Measurements from ENCODE around the gene MMP23B. TPM values are rescaled to one million over a fixed set of nuclear protein-coding genes. Genes with fewer than 3 reads are reported as not detected.

Gene MMP23B
- total RNA-seq, 1 experiment from 2014 or later = 0.17 TPM

GRCh38 chr1:1602968-1603506 is 28.9 kb upstream of the MMP23B start:
- no peak for DNase-seq (ENCODE audit: low read depth)

GRCh38 chr1:1603671-1604373 is 28.2 kb upstream of the MMP23B start:
- DNase-seq (ENCODE audit: low read depth) = no peak

- DNase-seq (ENCODE audit: low read depth) = no peak
These were observed 27.5 kb upstream of the MMP23B start for GRCh38 chr1:1604374-1605033.

- no peak for DNase-seq (ENCODE audit: low read depth)
These were observed 26.9 kb upstream of the MMP23B start for GRCh38 chr1:1605034-1605591.

GRCh38 chr1:1605724-1606123 is 26.2 kb upstream of the MMP23B start:
- no peak for DNase-seq (ENCODE audit: low read depth)

GRCh38 chr1:1606232-1606631 is 25.7 kb upstream of the MMP23B start:
- no peak for DNase-seq (ENCODE audit: low read depth)

- DNase-seq (ENCODE audit: low read depth) = no peak
These were observed 22.0 kb upstream of the MMP23B start for GRCh38 chr1:1609822-1610485.

GRCh38 chr1:1610796-1611195 is 21.2 kb upstream of the MMP23B start:
- no peak for DNase-seq (ENCODE audit: low read depth)

GRCh38 chr1:1612104-1612400 is 19.9 kb upstream of the MMP23B start:
- no peak for DNase-seq (ENCODE audit: low read depth)

- no peak for DNase-seq (ENCODE audit: low read depth)
These were observed 18.4 kb upstream of the MMP23B start for GRCh38 chr1:1613509-1614082.

- DNase-seq (ENCODE audit: low read depth) = peak; percentile 58
These were observed 17.6 kb upstream of the MMP23B start for GRCh38 chr1:1614204-1614953.

- no peak for DNase-seq (ENCODE audit: low read depth)
These were observed 17.1 kb upstream of the MMP23B start for GRCh38 chr1:1614954-1615255.

GRCh38 chr1:1615256-1616044 is 16.5 kb upstream of the MMP23B start, which contains the start of gene MIB2:
Gene MIB2 (plus strand): TSS chr1:1615500. CDS start chr1:1623453, 7,953 bp downstream.
- DNase-seq (ENCODE audit: low read depth) = peak; percentile 98

GRCh38 chr1:1616045-1616790 is 15.8 kb upstream of the MMP23B start:
- no peak for DNase-seq (ENCODE audit: low read depth)

- no peak for DNase-seq (ENCODE audit: low read depth)
These were observed 15.1 kb upstream of the MMP23B start for GRCh38 chr1:1616838-1617237.

GRCh38 chr1:1617516-1617915 is 14.5 kb upstream of the MMP23B start:
- DNase-seq (ENCODE audit: low read depth) = no peak

- DNase-seq (ENCODE audit: low read depth) = no peak
These were observed 14.0 kb upstream of the MMP23B start for GRCh38 chr1:1617925-1618324.

- no peak for DNase-seq (ENCODE audit: low read depth)
These were observed 13.4 kb upstream of the MMP23B start for GRCh38 chr1:1618396-1619068.

GRCh38 chr1:1619917-1620361 is 12.0 kb upstream of the MMP23B start:
- no peak for DNase-seq (ENCODE audit: low read depth)
